Upper lobe of right lung (tissue), 1 donor: ENCODE data around the gene ABCC3. TPM values are rescaled to one million over a fixed set of nuclear protein-coding genes. Genes with fewer than 3 reads are reported as not detected.

Experiments
- ATAC-seq: fragments of 200-7000 bp; cut with Tn5 transposase; one replicate; pipeline ENCODE4 v1.9.1; 2020; ENCODE audit warnings: mild to moderate bottlenecking, moderate library complexity
- DNase-seq: peaks from one replicate; pipeline ENCODE4 v3.0.0-alpha.2; 2020
- H3K27ac ChIP-seq: fragments of 200-600 bp; one replicate; pipeline ENCODE4 v1.8.0; 2022
- H3K27me3 ChIP-seq: fragments of 200-600 bp; one replicate; pipeline ENCODE4 v1.8.0; 2022; ENCODE audit warnings: mild to moderate bottlenecking
- H3K36me3 ChIP-seq: fragments of 200-600 bp; one replicate; pipeline ENCODE4 v1.8.0; 2022
- H3K4me1 ChIP-seq: fragments of 200-600 bp; one replicate; pipeline ENCODE4 v1.8.0; 2022
- H3K4me3 ChIP-seq: fragments of 200-600 bp; one replicate; pipeline ENCODE4 v1.8.0; 2022; ENCODE audit warnings: mild to moderate bottlenecking
- H3K9me3 ChIP-seq: fragments of 200-600 bp; one replicate; pipeline ENCODE4 v1.8.0; 2022
- intact Hi-C: fragments of 100-400 bp; cut with DNase I; formaldehyde crosslinking; loops from one replicate; pipeline ENCODE4 v1.11.0; 2022
- total RNA-seq: library from RNA; stranded (reverse); fragmentation: NEBNext Ultra II Directional; extraction: Animal tissue kit (Norgen Biotek cat#: 25700); gene quantifications from one replicate; pipeline ENCODE4 v1.2.1, GENCODE V29; 2021
- TF ChIP-seq, protein P1 (sequence below): fragments of 200-600 bp; IDR thresholded peaks from one replicate; pipeline ENCODE4 v1.8.0; 2022; ENCODE audit warnings: antibody characterized with exemption
- donor health status: DM: no; HTN: yes; CAD: no; lungs with severe emphysema.

ABCC3 gene
- total RNA-seq, 1 donor from 2014 or later, result 65.4 TPM

GRCh38 chr17:50688245-50688644 is 53.6 kb downstream of the ABCC3 start:
- Histone ChIP-seq H3K27me3 (no peaks in the 10 kb centered on the region), H3K4me1 (peaks cover 36% of the 10 kb centered on the region), H3K4me3 (no peak overlapping the region), H3K27ac (no peak overlapping the region), H3K9me3 (no peaks in the 10 kb centered on the region), H3K36me3 (peaks cover 15% of the 10 kb centered on the region)
- ATAC-seq (no peak), DNase-seq (peak; percentile 37)
- intact Hi-C loops, result loop anchor here (10.0 kb wide), 1 partner anchor 143 kb away; the partner anchor contains the start of gene SPATA20
- TF ChIP-seq, protein P1, sequence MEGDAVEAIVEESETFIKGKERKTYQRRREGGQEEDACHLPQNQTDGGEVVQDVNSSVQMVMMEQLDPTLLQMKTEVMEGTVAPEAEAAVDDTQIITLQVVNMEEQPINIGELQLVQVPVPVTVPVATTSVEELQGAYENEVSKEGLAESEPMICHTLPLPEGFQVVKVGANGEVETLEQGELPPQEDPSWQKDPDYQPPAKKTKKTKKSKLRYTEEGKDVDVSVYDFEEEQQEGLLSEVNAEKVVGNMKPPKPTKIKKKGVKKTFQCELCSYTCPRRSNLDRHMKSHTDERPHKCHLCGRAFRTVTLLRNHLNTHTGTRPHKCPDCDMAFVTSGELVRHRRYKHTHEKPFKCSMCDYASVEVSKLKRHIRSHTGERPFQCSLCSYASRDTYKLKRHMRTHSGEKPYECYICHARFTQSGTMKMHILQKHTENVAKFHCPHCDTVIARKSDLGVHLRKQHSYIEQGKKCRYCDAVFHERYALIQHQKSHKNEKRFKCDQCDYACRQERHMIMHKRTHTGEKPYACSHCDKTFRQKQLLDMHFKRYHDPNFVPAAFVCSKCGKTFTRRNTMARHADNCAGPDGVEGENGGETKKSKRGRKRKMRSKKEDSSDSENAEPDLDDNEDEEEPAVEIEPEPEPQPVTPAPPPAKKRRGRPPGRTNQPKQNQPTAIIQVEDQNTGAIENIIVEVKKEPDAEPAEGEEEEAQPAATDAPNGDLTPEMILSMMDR, result no peak

GRCh38 chr17:50689251-50689650 is 54.6 kb downstream of the ABCC3 start:
- peaks cover 25% of the 10 kb centered on the region for H3K36me3 ChIP-seq
- H3K27me3 ChIP-seq, result no peaks in the 10 kb centered on the region
- ATAC-seq (no peak), DNase-seq (no peak)
- H3K4me1 ChIP-seq, result peaks cover 36% of the 10 kb centered on the region
- TF ChIP-seq, protein P1, result no peak
- H3K27ac ChIP-seq, result no peak overlapping the region
- H3K4me3 ChIP-seq, result no peak overlapping the region
- H3K9me3 ChIP-seq, result no peaks in the 10 kb centered on the region
- intact Hi-C loops, result loop anchor here (10.0 kb wide), 1 partner anchor 144 kb away; the partner anchor contains the start of gene SPATA20

- Histone ChIP-seq H3K27me3 (no peaks in the 10 kb centered on the region), H3K4me3 (no peak overlapping the region), H3K4me1 (peaks cover 40% of the 10 kb centered on the region), H3K27ac (no peak overlapping the region), H3K36me3 (peaks cover 32% of the 10 kb centered on the region), H3K9me3 (no peaks in the 10 kb centered on the region)
- peak; percentile 55 for DNase-seq
- intact Hi-C loops, result loop anchor here (5.0 to 10.0 kb wide), 2 partner anchors 128 to 145 kb away; partner anchors contain the start of genes CACNA1G and SPATA20
- no peak for ATAC-seq
- TF ChIP-seq, protein P1, result no peak
These were observed 55.5 kb downstream of the ABCC3 start for GRCh38 chr17:50689956-50690886.

GRCh38 chr17:50690887-50691549 is 56.3 kb downstream of the ABCC3 start:
- H3K4me3 ChIP-seq, result no peak overlapping the region
- DNase-seq (no peak), ATAC-seq (no peak)
- no peaks in the 10 kb centered on the region for H3K27me3 ChIP-seq
- H3K27ac ChIP-seq, result no peak overlapping the region
- TF ChIP-seq, protein P1, result no peak
- intact Hi-C loops, result loop anchor here (5.0 kb wide), 1 partner anchor 129 kb away; the partner anchor contains the start of gene CACNA1G
- H3K9me3 ChIP-seq, result no peaks in the 10 kb centered on the region
- peaks cover 43% of the 10 kb centered on the region for H3K4me1 ChIP-seq
- H3K36me3 ChIP-seq, result peaks cover 40% of the 10 kb centered on the region

DNA sequence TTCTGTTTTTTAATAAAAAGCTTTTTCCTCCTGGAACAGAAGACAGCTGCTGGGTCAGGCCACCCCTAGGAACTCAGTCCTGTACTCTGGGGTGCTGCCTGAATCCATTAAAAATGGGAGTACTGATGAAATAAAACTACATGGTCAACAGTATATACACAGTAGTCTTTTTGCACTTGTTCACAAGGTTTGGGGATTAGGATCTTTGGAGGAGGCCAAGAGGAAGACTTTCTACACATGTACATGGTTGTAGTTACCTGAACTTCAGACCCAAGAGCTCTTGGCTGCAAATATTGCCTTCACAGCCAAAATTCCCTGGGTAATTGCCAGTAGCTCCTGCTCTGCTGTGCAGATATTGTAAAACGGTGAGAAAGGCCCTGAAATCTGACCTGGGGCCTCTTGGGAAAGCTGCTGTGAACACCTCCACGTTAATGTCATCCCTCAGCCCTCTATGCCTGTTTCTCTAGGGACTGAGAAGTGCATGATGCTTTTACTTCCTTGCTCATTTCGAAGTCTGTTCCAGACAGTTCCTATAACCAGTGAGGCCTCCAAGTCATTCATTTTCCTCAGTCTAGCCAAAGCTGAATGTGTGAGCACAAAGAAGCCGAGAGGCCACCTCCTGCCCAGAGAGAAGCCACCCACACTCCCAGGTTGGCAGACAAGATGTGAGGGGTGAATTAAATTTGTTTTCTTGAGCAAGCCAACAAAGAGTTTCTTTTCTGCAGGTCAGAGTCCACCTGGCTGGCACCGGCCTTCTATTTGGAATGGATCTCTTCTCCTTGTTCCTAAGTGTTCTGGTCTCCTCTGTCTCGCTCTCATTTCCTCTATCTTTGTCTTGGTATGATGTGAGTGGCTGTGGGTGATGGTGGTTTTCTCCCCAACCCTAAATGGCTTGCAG is 57.1 kb downstream of the ABCC3 start:
- H3K9me3 ChIP-seq, result no peaks in the 10 kb centered on the region
- peaks cover 48% of the 10 kb centered on the region for H3K36me3 ChIP-seq
- DNase-seq, result peak; percentile 27
- TF ChIP-seq, protein P1, result no peak
- H3K4me1 ChIP-seq, result peaks cover 35% of the 10 kb centered on the region
- H3K27ac ChIP-seq, result no peak overlapping the region
- peak; percentile 38 for ATAC-seq
- intact Hi-C loops, result loop anchor here (5.0 kb wide), 1 partner anchor 129 kb away; the partner anchor contains the start of gene CACNA1G
- H3K27me3 ChIP-seq, result no peaks in the 10 kb centered on the region
- no peak overlapping the region for H3K4me3 ChIP-seq
